Stomach smooth muscle (tissue), 2 donors: ENCODE results near the gene FHIT.

ENCODE experiments used
- H3K27ac ChIP-seq: one replicate; pipeline ENCODE4 v1.7.0; 2013; ENCODE audit warnings: mild to moderate bottlenecking, low read length, inconsistent platforms
- H3K27me3 ChIP-seq, 2 donors: one replicate each; pipeline ENCODE4 v1.7.0; 2013; ENCODE audit warnings: low read length in 2 of 2; ENCODE audit not compliant: insufficient read depth in 2 of 2, control insufficient read depth in 1 of 2
- H3K36me3 ChIP-seq, 2 donors: one replicate each; pipeline ENCODE4 v1.7.0; 2013; ENCODE audit warnings: low read length in 2 of 2; ENCODE audit not compliant: control insufficient read depth in 2 of 2, insufficient read depth in 2 of 2
- H3K4me1 ChIP-seq: one replicate; pipeline ENCODE4 v1.7.0; 2013; ENCODE audit warnings: low read length; ENCODE audit not compliant: control insufficient read depth, insufficient read depth
- H3K4me3 ChIP-seq, 2 donors: one replicate each; pipeline ENCODE4 v1.7.0; 2013; ENCODE audit warnings: low read length in 2 of 2
- H3K9ac ChIP-seq, 2 donors: one replicate each; pipeline ENCODE4 v1.7.0; 2013; ENCODE audit warnings: low read length in 2 of 2, mild to moderate bottlenecking in 1 of 2
- H3K9me3 ChIP-seq, 2 donors: one replicate each; pipeline ENCODE4 v1.7.0; 2013; ENCODE audit warnings: low read length in 2 of 2; ENCODE audit not compliant: control insufficient read depth in 2 of 2
- donor health status: healthy.
- donor health status: Pancreatic carcinoma.

The FHIT gene

DNA sequence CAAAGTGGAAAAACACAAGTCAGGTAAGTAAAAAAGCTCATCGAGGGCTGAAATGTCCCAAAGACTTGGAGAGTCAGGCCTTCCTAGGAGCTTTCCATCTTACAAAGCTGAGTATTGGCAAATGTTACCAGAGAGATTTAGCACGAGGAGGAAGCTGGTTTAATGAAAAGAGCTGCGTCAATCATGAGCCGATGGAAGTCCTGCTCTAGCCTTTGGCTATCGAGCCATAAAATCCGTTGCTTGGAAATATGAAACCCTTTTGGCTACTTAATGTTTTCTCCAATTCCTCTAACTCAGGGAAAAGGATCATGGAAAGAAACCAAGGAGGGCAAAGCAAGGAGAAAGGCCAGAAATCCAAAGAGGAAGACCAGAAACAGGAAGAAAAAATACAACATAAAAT is 1074.6 kb downstream of the FHIT start:
- Histone ChIP-seq H3K36me3 (no peaks in the 10 kb centered on the region), H3K4me1 (no peaks in the 10 kb centered on the region), H3K9me3 (no peaks in the 10 kb centered on the region), H3K27me3 (no peaks in the 10 kb centered on the region), H3K27ac (no peak overlapping the region), H3K4me3 (no peak overlapping the region), H3K9ac (no peak overlapping the region)

DNA sequence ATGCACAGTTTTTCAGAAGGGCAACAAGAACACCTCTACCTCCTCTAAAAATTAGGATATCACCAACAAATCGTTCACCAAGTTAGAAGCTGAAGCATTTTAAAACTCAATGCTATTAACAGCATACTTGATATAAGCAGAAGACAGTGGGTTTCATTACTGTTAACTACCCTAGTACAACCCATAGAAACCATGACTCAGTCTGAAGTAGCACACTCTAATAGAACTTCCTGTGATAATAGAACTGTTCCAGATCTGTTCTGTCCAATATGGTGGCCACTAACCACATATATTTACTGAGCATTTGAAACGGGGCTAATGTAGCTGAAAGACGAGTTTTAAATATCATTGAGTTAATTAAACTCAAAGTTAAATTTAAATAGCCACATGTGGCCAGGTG is 1075.6 kb downstream of the FHIT start:
- Histone ChIP-seq H3K4me1 (no peaks in the 10 kb centered on the region), H3K4me3 (no peak overlapping the region), H3K27ac (no peak overlapping the region), H3K9ac (no peak overlapping the region), H3K36me3 (no peaks in the 10 kb centered on the region), H3K27me3 (no peaks in the 10 kb centered on the region), H3K9me3 (no peaks in the 10 kb centered on the region)

DNA sequence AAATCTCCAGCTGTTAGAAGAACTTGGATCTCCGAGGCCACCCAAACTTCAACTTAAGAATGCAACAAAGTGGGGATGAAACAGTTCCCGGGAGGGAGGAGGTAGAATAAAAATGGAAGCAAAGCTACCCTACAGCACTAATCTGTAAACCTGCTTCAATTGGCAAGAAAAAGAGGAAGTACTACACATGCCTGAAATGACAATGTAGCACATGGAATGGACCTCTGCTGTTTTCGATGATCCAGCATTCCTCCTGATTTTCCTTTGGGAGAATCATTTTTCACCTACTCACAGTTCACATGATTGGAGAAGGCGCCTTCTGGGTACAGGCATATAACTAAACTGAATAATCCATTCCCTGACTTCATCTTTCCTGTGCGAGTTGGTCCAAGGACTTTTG is 1081.5 kb downstream of the FHIT start:
- no peak overlapping the region for H3K4me3 ChIP-seq
- H3K4me1 ChIP-seq = no peaks in the 10 kb centered on the region
- no peak overlapping the region for H3K9ac ChIP-seq
- H3K27ac ChIP-seq = no peak overlapping the region
- no peaks in the 10 kb centered on the region for H3K36me3 ChIP-seq
- H3K27me3 ChIP-seq = no peaks in the 10 kb centered on the region
- no peaks in the 10 kb centered on the region for H3K9me3 ChIP-seq

DNA sequence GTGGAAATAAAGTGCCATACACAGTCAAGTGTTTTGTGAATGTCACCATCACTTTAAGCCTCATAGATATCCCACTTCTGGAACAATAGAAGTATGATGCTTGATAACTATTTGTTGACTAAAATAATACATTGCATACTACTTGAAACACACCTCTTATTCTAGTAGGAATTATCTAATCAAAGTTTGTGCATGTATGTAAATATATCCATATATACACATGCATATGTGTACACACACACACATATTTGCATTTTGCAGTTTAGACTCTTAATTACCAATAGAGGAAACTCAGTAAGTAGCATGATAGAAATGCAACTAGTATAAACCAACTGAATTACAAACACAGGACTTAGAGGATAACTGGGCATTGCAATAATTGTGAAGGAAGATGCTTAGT is 1084.1 kb downstream of the FHIT start:
- Histone ChIP-seq H3K36me3 (no peaks in the 10 kb centered on the region), H3K4me3 (no peak overlapping the region), H3K27ac (no peak overlapping the region), H3K27me3 (no peaks in the 10 kb centered on the region), H3K9me3 (no peaks in the 10 kb centered on the region), H3K9ac (no peak overlapping the region), H3K4me1 (no peaks in the 10 kb centered on the region)

DNA sequence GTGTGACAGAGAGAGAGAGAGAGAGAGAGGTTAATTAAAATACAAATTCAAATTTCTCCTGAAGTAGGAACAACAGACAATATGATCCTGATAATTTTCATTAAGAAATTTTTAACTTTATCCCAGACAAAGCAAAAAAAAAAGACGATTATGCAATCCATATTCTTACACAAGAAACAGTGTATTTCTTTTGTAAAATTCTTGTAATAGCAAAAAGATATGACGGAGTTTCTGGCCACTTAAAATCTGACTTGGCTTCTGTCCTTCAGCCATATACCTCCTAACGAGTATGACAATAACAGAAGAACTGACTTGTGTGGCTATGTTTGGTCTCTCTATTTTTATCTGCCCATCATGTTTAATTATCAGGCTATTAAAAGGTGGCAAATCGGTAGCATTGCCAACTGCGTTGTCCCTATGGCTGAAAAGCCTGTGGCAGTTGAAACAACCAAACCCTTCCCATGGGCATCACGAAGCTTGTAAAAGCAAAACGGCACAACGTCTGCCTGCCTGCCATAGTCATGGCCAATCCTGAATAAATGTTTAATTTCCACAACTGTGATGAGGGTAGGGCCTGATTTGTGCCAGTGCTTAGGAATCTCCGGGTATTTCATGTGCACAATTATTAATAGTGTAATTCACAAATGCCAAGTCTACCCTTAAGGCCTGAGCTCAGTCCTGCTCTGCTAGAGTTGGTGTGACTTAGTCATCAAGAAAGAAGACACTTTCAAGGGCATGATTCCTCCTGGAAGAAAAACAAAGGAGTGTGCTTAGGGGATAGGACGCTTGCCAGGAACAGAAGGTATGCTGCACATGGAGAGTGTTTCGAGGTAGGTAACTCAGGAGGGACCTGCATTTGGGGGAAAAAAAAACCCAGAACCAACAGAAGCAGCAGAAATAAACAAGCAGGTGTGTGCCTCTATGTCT is 1090.2 kb downstream of the FHIT start:
- H3K4me1 ChIP-seq = no peaks in the 10 kb centered on the region
- no peak overlapping the region for H3K4me3 ChIP-seq
- H3K27ac ChIP-seq = no peak overlapping the region
- H3K36me3 ChIP-seq = no peaks in the 10 kb centered on the region
- H3K9ac ChIP-seq = no peak overlapping the region
- H3K9me3 ChIP-seq = no peaks in the 10 kb centered on the region
- H3K27me3 ChIP-seq = no peaks in the 10 kb centered on the region

DNA sequence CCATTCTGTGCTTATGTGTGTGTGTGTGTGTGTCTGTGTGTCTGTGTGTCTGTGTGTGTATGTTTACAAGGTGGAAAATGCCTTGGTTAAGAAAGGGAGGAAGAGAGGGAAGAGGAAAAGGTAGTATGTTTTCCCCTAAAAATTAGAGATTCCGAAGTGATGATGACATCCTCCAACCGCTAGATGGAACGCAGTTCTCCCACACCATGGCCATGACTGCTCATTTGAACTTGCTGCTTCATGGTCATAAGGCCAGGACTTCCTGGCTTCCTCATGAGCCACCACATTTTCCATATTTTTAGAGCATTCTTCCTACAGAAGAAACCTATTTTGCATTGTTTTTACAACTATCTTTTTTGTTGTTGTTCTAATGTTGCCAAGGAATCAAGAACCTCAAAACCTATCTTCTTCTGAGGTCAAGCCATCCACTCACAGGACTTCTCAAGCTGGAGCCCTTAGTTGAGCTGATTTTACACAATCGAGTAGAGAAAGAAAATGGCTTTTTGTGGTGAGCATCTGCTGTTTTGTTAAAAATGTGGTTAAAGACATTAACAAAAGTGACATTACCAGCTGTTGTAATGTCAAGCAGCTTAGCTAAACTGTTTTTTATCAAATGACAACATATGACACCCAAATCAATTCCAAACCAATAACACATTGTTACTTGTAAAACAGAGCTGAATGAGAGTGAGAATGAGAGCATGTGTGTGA is 1091.0 kb downstream of the FHIT start:
- H3K27ac ChIP-seq = no peak overlapping the region
- no peaks in the 10 kb centered on the region for H3K9me3 ChIP-seq
- H3K4me1 ChIP-seq = no peaks in the 10 kb centered on the region
- H3K4me3 ChIP-seq = no peak overlapping the region
- no peaks in the 10 kb centered on the region for H3K36me3 ChIP-seq
- H3K27me3 ChIP-seq = no peaks in the 10 kb centered on the region
- no peak overlapping the region for H3K9ac ChIP-seq

DNA sequence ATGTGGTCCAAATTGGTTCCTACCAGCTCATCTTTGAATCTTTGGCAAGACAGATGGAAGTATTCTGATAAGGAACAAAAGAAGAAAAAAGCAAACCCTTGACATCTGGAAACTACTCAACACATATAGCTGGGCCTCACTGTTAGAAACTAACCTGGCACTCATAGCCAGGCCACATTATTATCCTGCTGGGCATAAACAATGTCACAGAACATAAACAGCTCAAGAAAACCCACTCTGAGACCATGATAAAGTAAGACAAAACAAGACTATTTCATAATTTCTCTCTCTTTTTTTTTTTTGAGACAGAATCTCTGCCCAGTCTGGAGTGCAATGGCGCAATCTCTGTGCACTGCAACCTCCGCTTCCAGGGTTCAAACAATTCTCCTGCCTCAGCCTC is 1093.2 kb downstream of the FHIT start:
- H3K4me1 ChIP-seq = no peaks in the 10 kb centered on the region
- H3K36me3 ChIP-seq = no peaks in the 10 kb centered on the region
- H3K9me3 ChIP-seq = no peaks in the 10 kb centered on the region
- H3K9ac ChIP-seq = no peak overlapping the region
- H3K4me3 ChIP-seq = no peak overlapping the region
- H3K27me3 ChIP-seq = no peaks in the 10 kb centered on the region
- H3K27ac ChIP-seq = no peak overlapping the region

DNA sequence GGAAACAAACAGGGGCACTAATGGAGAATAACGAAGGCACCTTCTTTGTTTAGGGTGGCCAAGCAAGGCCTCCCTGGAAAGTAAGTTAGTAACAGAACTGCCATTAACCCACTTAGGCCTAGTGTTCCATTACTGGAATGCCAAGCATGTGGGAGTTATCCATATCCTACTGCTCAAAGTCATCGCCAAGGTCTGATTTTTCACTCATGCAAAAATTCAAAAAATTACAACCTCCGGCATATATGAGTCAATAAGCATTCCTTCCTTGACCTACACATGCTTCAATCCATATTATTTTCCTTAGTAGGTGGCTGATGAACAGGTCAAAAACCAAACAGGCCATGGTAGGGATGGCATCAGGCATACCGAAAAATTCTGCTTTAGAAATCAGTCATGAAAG is 1097.2 kb downstream of the FHIT start:
- no peak overlapping the region for H3K9ac ChIP-seq
- H3K9me3 ChIP-seq = no peaks in the 10 kb centered on the region
- H3K27ac ChIP-seq = no peak overlapping the region
- H3K4me3 ChIP-seq = no peak overlapping the region
- H3K4me1 ChIP-seq = no peaks in the 10 kb centered on the region
- no peaks in the 10 kb centered on the region for H3K27me3 ChIP-seq
- H3K36me3 ChIP-seq = no peaks in the 10 kb centered on the region

DNA sequence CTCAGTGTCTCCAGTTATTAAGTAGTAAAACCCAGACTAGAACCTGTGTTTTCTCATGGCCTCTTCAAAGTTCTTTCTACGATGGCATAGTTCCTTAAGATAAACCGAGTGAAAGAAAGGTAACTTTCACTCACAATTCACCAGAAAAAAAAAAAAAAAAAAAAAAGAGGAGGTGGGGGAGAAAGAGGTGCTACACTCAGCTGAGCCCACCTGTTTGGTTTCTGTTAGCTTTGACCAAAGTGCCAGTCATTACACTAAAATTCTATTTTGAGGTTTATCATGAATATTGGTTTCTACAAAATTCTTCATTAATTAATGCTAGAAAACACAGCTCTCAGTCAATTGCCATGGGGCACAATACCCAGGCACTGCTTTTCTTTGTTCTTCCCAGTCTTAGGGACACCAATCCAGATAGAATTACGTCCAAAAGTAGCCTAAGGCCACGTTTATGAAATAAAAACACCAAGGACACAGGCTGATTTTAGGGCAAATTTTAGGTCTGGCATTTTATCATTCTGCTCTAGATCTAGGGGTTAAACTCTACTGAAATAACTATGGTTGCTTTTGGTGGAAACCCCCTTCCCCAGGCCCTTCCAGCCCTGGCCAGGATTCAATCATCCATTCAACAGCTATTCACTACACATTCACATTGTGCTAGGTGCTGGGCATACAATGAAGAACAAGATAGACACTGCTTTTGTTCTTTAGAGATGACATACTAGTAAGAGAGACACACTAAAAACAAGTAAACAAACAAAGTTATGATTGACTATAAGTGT is 1097.8 kb downstream of the FHIT start:
- H3K4me1 ChIP-seq = no peaks in the 10 kb centered on the region
- H3K27ac ChIP-seq = no peak overlapping the region
- no peaks in the 10 kb centered on the region for H3K27me3 ChIP-seq
- no peak overlapping the region for H3K4me3 ChIP-seq
- no peak overlapping the region for H3K9ac ChIP-seq
- H3K36me3 ChIP-seq = no peaks in the 10 kb centered on the region
- no peaks in the 10 kb centered on the region for H3K9me3 ChIP-seq

DNA sequence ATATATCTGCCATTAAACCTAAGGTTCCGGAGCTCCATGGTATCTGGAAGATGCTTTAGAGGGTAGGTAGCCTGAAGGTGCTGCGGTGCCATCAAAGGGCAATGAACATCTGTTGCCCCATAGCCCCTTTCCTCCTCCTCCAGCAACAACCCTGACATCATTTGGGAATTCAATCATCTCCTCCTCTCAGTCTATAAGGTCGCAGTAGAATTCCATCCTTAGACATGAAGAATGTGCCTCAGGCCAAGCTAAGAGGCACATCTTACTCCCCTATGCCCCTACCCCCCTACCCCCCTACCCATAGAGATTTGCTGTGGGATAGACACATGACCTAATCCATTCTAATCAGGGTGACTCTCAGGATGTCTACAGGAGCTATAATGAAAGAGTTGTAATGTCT is 1101.8 kb downstream of the FHIT start:
- H3K27me3 ChIP-seq = no peaks in the 10 kb centered on the region
- H3K4me3 ChIP-seq = no peak overlapping the region
- H3K9ac ChIP-seq = no peak overlapping the region
- no peaks in the 10 kb centered on the region for H3K9me3 ChIP-seq
- H3K27ac ChIP-seq = no peak overlapping the region
- H3K4me1 ChIP-seq = no peaks in the 10 kb centered on the region
- H3K36me3 ChIP-seq = no peaks in the 10 kb centered on the region
